EL (cell line): ENCODE data around the gene NFASC.

Source experiments
- DNase-seq: peaks from one replicate; pipeline ENCODE4 v3.0.0-alpha.2; 2016

NFASC gene

DNA sequence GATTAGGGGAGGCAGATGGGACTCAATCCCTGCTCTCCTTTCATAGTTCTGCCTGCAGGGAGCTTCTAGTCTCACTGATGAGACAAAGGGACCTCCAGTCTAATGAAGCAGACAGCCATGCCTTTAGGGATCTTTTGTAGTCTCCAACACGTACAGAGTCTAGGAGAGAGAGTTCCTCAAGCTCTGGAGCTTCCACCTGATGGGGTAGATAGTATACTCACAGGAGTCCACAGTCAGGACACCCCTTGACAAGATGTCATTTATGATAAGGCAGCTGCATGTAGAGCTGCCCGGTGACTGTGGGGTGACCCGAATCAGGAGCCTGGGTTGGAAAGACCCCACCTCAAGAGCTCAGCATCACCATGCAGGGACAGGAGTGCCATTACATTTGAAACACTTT lies 117.0 kb downstream of the NFASC start:
- no peak for DNase-seq

DNA sequence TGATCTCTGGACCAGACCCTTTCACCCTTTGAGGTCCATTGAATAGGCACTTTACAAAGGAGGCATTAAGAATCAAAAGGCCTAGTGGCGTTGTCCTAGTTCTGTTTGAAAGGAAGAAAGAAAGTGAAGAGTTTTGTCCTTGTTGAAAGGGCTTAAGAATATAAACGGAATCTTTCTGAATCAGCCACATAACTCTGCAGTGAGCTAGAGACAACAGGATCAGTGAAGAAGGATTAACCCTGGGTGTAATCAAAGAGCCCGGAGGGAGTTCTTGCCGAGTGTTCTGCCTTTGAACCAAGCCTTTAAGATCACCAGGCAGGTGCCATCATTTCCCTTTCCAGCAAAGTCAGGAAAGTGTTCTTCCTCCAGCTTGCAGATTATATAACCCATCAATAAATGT lies 117.5 kb downstream of the NFASC start:
- no peak for DNase-seq

DNA sequence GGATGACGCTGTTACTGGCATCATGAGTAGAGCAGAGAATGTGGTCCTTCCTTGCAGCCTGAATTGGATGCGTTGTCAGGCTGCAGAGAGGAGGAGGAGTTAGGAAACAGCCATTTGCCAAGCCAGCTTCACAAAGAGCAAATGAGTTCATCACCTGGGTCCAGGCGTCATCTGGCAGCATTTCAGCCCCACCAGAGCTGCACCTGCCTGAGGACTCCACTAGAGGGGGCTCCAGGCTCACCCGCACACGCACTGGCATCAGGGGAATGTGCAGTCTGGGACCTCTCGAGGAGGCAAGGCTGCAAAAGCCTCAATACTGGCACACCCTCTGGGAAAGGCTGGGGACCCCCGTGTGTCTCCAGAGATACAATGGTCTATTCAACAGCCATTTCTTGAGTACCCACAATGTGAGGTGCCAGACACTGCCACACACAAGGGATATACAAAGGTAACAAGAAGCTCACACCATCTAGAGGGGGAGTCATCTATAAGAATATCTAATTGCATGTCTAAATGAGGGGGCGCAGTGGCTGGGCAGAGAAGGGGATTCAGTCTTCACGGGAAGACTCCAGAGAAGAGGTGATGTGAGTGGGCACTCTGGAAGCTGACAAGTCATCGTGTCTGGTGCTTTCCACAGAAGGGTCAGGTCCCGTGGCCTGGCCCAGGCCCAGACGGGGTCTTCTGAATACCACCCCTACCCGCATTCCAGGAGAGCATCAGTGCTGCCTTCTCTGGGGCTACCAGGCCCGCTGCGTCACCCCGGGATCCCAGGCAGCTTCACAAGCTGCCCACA lies 118.8 kb downstream of the NFASC start:
- peak; percentile 69 for DNase-seq

DNA sequence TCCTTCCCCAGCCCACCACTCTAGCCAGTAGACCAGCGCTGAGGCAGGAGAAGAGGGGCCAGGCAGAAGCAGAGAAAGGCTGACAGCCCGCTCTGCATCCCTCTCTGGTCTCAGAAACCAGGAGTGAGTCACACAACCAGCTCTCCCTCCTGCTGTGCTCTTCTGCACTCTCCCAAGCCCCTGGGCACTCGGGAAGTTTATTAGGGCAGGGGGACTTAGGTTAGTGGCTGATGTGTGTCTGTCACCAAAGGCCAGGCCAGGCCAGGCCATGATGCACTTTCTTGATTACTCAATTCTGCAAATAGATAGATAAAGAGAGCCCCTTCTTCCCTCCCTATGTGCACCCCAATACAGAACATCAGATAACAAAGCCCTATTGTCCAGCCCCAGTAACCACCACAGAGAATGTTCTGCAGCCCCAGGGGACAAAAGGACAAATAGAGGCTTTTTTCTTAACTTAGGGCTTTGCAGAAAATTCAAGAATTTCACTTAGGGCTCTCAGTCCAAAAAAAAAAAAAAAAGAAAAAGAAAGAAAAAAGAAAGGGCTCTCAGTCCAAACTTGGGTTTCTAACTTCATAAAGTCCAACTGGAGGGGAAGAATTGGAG lies 119.5 kb downstream of the NFASC start:
- DNase-seq = no peak

DNA sequence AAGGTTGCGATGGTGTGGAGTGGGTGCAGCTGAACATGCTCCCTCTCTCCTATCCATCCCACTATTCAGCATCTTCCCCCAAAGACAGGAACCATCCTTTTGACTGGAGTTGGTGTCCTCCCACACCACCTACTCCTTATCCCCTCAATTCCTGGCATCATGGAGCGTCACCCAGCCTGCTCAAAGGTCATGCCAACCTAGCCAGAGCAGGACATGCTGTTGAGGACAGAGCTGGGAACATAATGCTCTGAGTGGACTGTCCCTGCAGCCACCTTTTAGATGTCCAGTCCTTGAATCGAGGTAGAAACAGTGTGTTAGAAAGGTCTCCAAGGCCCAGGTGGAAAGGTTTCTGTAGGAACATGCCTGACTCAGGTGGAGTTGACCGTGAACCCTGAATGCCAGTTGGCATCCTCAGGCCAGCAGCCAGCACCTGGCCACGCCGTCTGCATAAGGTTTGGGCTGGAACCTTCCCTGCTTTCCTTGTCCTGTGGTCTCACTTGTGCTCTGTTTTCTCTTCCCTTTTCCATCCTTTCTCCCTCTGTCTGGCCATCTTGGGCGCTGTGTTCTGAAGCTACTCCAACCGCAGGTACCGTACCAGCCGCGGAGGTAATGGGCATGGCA lies 120.2 kb downstream of the NFASC start:
- DNase-seq = no peak

DNA sequence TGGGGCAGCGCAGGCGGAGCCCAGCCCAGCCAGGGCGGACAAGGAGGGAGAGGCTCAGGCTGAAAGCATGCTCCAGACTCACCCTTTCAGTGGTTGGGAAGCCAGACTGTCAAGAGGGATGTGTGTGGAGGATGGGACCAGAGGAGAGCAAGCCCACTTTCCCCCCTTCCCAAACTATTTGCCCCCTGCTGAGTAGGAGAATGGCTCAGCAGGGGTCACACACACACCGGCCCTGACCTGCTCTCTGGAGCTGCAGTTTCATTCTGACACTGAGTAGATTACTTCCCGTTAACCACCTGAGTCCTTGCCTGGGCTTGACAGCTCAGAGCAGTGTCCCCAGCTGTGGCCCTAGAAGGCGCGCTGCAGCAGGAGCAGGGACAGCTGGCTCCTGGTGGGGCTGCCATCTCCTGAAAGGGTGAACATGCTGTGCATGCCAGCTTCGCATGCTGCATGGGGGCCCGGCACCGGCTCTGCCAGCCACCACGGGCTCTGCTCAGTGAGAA lies 120.7 kb downstream of the NFASC start:
- DNase-seq = no peak

DNA sequence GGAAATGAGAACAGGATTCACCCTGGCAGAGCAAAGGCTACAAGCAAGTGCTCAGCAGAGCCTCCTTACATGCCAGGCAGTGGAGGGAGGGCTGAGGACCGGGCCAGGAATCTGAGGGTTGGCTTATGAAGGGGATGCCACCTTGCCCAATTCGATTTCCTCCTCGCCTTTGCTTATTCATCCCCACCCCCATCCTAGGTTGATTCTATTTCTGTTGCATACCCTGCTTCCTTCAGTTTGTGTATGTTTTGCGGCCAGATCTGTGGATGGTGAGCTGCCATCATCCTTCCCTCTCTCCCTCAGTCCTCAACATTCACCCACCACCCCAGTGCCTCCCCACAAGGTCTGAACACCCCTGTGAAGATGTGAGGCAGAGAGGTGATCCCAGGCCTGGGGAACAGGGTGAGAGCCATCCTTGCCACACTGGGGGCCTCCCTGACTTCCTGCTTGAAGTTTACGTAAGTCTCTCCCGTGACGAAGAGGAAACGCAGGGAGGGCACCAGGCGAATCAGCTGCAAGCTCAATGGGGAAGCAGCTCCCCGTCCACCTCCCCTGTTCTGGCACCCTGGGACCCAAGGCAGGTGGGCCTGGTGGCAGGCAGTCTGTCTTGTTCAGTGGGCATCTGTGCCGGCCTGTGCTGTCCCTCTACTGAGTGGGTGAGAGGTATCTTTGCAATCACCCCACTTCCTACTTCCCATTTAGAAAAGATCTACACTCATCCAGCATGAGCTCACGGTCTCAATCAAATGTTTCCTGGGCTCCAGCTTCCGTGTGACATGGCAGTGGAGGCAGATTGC lies 121.7 kb downstream of the NFASC start:
- DNase-seq = no peak

DNA sequence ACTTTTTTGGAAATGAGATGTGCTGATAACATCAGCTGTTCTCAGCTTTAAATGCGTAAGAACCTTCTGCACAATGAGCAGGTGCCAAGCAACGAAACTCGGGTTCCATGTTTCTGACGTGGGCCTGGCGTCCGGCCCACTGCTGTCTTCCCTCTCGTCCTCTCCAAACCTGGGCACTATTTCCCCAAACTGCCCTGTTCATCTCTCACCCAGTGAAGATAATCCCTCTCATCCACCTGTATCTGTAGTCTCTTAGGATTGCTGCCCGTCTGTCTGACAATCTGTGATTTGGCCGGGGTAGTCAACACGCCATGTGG lies 122.3 kb downstream of the NFASC start:
- DNase-seq = no peak

DNA sequence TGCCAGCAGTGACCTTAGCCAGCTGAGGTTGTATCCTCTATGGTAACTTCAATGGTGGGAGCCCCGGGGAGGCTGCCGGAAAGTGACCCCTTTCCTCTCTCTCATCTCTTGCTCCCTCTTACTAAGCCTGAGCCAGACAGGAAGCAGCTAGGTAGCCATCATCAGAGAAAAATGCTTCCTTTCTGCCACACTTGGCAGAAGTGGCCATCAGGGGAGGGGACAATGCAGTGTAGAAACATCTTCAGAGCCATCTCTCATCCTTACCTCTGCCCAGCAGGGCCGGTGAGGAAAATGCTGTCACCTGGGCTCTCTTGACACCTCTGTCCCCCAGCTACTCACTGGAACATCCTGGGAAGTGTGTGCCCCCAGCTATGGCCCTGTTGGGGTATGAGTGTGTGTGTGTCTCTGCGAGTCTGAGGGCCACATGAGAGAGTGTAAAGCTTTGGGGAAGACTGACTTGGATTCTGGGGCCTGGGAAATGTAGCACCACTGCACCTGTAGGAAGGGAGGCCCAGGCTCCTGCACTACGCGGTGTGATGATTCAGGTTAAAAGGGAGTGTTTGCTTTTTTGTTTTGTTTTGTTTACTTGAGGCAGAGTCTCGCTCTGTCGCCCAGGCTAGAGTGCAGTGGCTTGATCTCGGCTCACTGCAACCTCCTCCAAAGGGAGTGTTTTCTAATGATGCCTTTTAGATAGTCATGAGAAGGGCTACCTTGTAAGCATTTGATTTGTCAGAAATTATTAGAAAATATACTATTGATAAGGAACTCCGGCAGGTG lies 123.6 kb downstream of the NFASC start:
- peak; percentile 38 for DNase-seq

DNA sequence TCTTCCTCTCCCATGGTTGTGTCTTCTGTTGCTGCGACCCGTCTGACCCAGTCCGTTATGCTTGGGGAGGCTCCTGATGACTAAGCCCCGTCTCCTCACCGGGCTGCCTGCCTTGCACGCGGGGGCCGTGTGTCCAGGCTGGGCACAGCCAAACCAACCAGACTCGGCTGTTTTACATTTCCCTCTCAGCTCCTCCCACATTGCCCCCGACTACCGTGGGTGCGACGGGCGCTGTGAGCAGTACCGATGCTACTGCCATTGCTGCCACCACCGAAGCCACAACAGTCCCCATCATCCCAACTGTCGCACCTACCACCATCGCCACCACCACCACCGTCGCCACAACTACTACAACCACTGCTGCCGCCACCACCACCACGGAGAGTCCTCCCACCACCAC lies 126.3 kb downstream of the NFASC start:
- DNase-seq = no peak

DNA sequence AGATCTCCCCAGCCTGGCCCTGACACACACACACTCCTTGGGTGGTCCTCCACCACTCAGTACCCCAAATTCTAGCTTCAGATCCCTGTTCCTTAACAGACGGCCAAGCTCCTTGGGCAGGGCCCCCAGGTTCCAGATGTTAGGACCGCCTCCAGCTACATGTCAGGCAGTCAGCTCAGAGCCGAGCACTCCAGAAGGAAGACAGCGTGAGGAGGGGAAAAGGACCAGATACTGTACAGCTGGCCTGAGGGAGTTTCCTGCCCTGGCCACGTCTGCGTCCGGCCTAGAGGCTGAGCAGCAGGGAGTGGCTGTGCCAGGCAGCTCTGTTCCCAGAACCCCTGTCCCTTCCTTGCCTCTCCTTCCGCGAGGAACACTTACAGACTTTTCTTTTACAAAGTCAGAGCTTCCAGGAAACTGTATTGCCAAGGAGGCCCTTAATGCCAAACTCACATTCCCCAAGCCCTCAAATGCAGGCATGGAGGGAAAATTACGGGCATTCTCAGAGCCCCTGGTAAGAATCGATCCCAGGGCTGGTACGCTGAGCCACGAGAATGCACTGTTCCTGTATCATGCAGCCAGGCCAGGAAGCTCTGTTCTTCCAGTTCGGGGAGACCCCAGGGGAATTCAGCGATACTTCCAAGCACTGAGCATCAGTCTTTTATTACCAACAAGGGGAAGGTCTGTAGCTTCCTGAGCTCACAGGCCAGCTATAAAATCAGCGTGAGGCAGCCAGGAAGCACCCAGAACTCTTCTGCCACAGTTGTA lies 127.1 kb downstream of the NFASC start:
- no peak for DNase-seq

DNA sequence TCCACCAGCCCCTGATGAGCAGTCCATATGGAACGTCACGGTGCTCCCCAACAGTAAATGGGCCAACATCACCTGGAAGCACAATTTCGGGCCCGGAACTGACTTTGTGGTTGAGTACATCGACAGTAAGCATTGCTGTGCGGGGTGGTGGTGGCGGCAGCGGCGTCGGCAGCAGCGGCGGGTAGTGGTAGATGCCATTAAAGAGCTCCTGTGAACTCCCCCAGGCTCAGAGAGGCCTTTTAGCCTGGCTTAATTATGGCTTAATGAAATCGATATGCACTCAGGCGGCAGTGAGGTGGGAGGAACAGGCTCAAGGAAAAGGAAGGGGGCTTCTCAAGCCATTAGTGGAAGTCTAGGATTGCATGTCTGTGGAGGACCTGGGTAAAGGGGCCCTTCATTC lies 130.5 kb downstream of the NFASC start:
- no peak for DNase-seq

DNA sequence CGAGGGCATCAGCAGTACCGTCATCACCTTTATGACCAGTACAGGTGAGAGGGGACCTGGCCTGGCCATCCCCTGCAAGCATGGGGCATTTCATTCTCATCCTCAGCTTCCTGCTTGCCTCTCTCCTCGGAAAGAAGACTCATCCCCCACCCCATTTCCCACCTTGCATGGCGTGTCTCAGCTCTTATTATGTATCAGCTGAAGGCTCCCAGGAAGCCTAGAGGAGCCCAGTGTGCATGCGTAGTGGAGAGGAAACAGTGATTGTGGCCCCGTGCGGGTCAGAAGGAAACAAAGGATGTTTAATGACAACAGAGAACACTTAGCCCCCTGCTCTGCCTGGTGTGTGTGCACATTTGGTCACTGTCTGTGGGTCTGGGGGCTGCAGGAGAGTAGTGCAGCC lies 132.0 kb downstream of the NFASC start:
- DNase-seq = no peak

DNA sequence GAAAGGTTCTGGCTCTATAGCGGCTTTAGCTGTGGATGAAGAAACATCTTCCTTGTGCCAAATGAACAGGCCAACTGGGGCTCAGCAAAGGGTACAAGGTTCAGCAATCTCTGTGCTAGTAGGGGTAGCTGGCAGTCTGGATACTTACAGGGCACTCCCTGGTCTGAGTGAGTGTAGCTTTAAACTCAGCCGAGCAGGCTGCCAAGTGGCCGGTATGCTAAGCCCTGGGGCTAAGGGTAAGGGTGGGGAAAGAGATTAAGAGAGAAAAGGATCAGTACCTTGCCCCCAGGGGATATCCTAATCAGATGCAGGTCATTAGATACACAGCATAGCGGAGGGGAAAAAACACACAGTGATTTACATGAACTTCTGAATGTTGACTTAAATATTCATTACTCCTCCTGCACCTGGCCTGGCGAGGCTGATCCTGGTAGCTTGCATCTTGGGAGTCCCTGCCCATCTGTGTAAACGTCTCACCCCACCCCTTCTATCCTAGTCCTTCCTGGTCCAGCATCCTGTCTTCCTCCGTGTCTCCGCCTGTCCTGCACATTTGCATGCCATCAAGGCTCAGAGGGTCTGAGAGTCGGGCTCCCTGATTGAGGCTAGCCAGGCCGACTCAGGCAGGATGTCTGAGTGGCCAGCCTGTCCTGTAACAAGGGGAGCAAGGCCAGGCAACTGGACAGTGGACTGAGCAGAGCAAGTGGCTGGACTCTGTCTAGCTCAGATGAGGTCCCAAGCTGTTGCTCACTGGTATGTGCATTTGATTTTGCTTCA lies 132.9 kb downstream of the NFASC start:
- DNase-seq = no peak

DNA sequence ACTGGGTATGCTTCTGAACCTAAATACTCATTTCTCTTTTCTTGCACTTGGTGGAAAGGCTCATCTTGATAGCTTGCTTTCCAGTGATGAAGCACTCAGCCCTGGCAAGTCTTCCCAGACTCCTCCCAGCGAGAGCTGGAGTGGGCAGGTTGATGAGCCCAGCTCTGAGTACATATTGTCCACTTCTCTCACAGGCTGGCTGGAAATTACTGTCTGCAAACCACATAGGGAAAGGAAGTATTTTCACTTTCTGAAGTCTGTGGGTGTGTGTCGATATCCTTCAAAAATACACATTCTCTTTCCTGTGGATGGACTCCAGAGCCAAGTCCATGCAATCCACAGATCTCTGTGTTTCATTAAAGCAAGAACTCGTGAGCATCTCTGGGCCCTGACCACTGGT lies 133.7 kb downstream of the NFASC start:
- no peak for DNase-seq

DNA sequence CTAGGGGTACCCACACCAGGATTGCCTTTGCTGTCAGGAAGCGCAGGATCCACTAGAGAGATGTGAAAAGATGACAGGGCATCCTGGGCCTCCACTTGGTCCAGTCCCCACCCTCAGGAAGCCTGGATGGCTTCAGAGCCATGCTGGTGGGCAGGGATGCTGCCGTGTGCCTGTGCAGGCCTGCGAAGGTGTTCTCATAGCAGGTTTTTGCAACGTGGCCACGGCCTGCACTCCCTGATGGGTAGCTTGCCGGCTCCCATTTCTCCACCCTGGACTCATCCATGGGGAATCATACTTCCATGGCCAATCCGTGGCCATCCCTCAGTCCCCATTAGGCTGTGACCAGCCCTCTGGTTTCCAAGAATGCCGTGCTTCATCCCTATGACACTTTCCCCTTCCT lies 138.2 kb downstream of the NFASC start:
- no peak for DNase-seq

DNA sequence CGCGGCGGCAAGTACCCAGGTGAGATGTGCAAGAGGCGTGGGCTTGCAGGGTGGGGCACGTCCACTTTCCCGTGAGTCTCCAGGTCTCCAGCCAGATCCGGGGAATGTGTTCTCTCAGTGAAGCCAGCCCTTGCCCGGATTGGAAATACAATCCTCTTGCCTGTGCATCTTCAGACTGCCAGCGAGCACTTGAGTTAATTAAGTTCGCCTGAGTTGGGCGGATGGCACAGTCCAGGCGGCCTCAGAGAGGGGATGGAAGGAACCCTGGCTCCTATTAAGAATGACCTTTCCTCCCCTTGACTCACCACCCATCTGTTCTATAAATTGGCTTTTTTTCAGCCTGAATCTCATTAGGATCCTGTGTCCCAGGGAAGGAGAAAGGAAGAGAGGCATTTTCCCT lies 139.0 kb downstream of the NFASC start:
- no peak for DNase-seq

DNA sequence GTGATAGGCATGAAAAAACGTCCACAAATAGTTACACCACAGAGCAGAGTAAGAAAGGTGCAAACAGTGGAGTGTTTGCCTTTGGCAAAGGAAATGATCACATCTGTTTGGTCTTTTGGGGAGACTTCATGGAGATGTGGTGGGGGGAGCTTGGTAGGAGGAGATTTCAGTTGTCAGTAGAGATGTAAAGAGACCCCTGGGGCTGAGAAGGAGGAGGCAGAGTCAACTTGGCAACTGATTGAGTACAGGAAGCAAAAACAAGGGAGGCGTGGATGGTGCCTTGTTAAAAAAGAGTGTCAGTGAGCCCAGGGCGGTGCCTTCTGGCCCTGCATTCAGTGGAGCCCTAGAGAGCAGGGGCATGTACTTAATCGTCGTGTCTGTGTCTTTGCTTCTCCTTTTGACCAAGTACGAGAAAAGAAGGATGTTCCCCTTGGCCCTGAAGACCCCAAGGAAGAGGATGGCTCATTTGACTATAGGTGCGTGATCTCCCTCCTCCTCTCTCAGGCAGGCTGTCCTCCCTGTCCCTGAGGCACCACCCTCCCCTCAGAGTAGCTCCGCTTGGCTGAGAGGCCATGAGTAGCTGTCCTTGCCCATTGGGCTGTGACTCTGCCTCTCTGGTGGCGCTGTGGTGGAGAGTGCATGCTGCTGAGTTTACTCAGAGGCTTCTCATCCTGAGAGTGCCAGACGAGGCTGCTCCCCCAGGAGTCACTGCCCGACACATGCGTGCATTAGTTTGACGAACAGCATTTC lies 141.9 kb downstream of the NFASC start:
- no peak for DNase-seq

DNA sequence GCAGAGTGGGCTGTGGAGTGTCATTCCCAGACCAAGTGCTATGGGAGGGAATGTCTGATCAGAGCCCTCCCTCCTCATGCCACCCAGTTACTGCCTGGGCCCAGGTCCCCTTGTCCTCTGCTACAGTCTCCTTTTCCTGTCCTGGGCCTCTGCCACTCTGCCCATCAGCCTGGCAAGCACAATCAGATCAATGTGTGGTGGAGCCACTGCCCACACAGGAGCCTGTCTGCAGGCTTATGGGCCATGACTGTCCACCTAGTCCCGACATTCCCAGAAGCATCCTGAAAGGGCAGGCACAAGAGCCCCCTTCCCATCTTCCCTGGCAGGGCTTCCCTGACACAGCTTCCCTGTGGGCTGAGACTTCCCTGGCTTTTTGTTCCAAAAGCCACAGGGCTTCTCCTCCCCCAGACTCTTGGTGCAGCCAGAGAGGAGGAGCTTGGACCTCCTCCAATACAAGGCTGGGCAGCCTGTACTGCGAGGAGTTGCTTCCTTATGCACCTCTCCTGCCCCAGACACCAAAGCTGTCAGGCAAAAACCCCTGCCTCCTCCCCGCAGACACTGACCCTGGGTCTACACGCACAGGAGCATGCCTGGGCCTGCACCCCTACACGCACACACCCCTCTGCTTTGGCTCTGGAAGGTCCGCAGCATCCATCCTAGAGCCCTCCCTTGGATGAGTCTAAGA lies 143.2 kb downstream of the NFASC start:
- peak; percentile 9 for DNase-seq

DNA sequence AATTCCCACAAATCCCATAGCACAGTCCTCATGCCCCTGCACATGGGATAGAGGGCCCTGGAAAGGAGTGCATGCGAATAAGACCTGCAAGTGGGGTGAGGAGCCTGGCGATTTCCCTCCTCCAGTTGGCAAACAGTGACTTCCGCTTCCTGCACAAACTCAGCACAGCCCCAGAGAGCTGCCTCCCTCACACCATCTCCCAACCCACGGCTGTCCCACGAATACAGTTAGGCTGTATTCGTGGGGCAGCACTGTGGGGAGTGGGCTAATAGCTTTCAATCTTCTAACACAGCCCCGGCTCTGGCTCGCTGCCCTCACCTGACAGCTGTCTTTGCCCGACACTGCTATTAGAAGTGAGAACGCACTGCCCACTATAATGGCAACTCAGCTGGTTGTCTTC lies 144.1 kb downstream of the NFASC start:
- no peak for DNase-seq
